B cell (primary cell): ENCODE results near the gene FBXW5. TPM values are rescaled to one million over a fixed set of nuclear protein-coding genes. Genes with fewer than 3 reads are reported as not detected.

Experiments used
- ATAC-seq: fragments of 200-7000 bp; cut with Tn5 transposase; one replicate; pipeline ENCODE4 v1.10.0; 2021; ENCODE audit warnings: low read depth, mild to moderate bottlenecking, moderate number of reproducible peaks, moderate library complexity
- CTCF ChIA-PET: fragments of 350-600 bp; sonication (Branson Sonifier 250); formaldehyde crosslinking; loops from one replicate; lab custom pipeline; 2021; ENCODE audit warnings: antibody characterized with exemption, inconsistent platforms; lab: Charles Lee
- POLR2A ChIA-PET: fragments of 350-600 bp; sonication (Branson Sonifier 250); formaldehyde crosslinking; loops from one replicate; lab custom pipeline; 2021; ENCODE audit warnings: antibody characterized with exemption; lab: Charles Lee
- DNase-seq: peaks from one replicate; pipeline ENCODE4 v3.0.0; 2013
- H2AFZ ChIP-seq: 2 replicates; pipeline ENCODE4 v1.6.1; 2012; ENCODE audit warnings: mild to moderate bottlenecking, low read depth, low read length; ENCODE audit not compliant: insufficient read depth, poor library complexity, severe bottlenecking
- H3K27ac ChIP-seq, 2 donors: 1 replicate in 1 of 2; 2 replicates in 1 of 2; pipeline ENCODE4 v1.5.1; 2012 to 2013; ENCODE audit warnings: low read length in 2 of 2, mild to moderate bottlenecking in 2 of 2, moderate library complexity in 1 of 2
- H3K27me3 ChIP-seq, 4 experiments: fragments of 200-600 bp in 1 of 4; sonication (generic) in 1 of 4; replicated peaks in 1 of 4; 1 replicate in 2 of 4; 2 replicates in 2 of 4; pipeline versions ENCODE4 v1.6.1 to v1.7.0; 2013 to 2016; ENCODE audit warnings: low read length in 3 of 4, mild to moderate bottlenecking in 2 of 4, mixed read lengths in 1 of 4, moderate library complexity in 1 of 4; ENCODE audit not compliant: insufficient read depth in 4 of 4, control insufficient read depth in 3 of 4; ENCODE audit errors: control extremely low read depth in 1 of 4
- H3K36me3 ChIP-seq, 2 experiments: replicated peaks in 1 of 2; 1 replicate in 1 of 2; 2 replicates in 1 of 2; pipeline versions ENCODE4 v1.6.1 to v1.7.1; 2013; ENCODE audit warnings: low read length in 1 of 2; ENCODE audit not compliant: insufficient read depth in 2 of 2, control insufficient read depth in 1 of 2; ENCODE audit errors: control extremely low read depth in 1 of 2, extremely low read depth in 1 of 2
- H3K4me1 ChIP-seq, 2 donors: fragments of 200-600 bp in 1 of 2; sonication (generic) in 1 of 2; 1 replicate in 1 of 2; 2 replicates in 1 of 2; pipeline versions ENCODE4 v1.5.1 to v1.6.1; 2013 to 2017; ENCODE audit warnings: low read length in 2 of 2; ENCODE audit not compliant: control insufficient read depth in 2 of 2, insufficient read depth in 2 of 2
- H3K4me2 ChIP-seq: replicated peaks from 2 replicates; pipeline ENCODE3; 2012; ENCODE audit warnings: mild to moderate bottlenecking, low read depth, low read length; ENCODE audit not compliant: poor library complexity, severe bottlenecking
- H3K4me3 ChIP-seq, 5 experiments: fragments of 200-600 bp in 1 of 5; sonication (generic) in 1 of 5; 1 replicate in 3 of 5; 2 replicates in 2 of 5; pipeline versions ENCODE4 v1.5.1 to v1.7.0; 2011 to 2016; ENCODE audit warnings: low read length in 4 of 5, mild to moderate bottlenecking in 4 of 5, low read depth in 2 of 5, control low read depth in 1 of 5, moderate library complexity in 1 of 5; ENCODE audit not compliant: insufficient read depth in 1 of 5; ENCODE audit errors: control extremely low read depth in 1 of 5, extremely low read depth in 1 of 5
- H3K79me2 ChIP-seq: fragments of 200-600 bp; sonication (generic); one replicate; pipeline ENCODE4 v1.6.0; 2016; ENCODE audit warnings: low read length; ENCODE audit not compliant: control insufficient read depth, insufficient read depth
- H3K9ac ChIP-seq: fragments of 200-600 bp; sonication (generic); 2 replicates; pipeline ENCODE4 v1.6.1; 2017; ENCODE audit warnings: mild to moderate bottlenecking, low read length, moderate library complexity
- H3K9me3 ChIP-seq, 3 donors: one replicate each; pipeline versions ENCODE4 v1.6.1 to v1.7.1; 2013; ENCODE audit warnings: low read length in 2 of 3; ENCODE audit not compliant: control insufficient read depth in 2 of 3, insufficient read depth in 1 of 3; ENCODE audit errors: control extremely low read depth in 1 of 3
- H4K20me1 ChIP-seq: 2 replicates; pipeline ENCODE4 v1.6.0; 2012; ENCODE audit warnings: mild to moderate bottlenecking, low read length; ENCODE audit not compliant: insufficient read depth, control insufficient read depth, poor library complexity, severe bottlenecking
- H3K27ac Mint-ChIP-seq: one replicate; pipeline ENCODE4 v1.8.0; 2021; ENCODE audit warnings: mixed read lengths
- H3K27me3 Mint-ChIP-seq: one replicate; pipeline ENCODE4 v1.8.0; 2021; ENCODE audit warnings: mixed read lengths
- H3K4me1 Mint-ChIP-seq: one replicate; pipeline ENCODE4 v1.8.0; 2021; ENCODE audit warnings: mixed read lengths
- H3K4me3 Mint-ChIP-seq: one replicate; pipeline ENCODE4 v1.8.0; 2021; ENCODE audit warnings: mixed read lengths
- H3K9me3 Mint-ChIP-seq: one replicate; pipeline ENCODE4 v1.8.0; 2022; ENCODE audit warnings: mixed read lengths; ENCODE audit not compliant: insufficient read depth
- EZH2 ChIP-seq: IDR thresholded peaks from 2 replicates; pipeline ENCODE4 v1.6.1; 2012; ENCODE audit warnings: borderline replicate concordance, low read depth, mild to moderate bottlenecking, moderate library complexity, low read length; ENCODE audit not compliant: insufficient read depth, poor library complexity, severe bottlenecking
- WGBS: methylation state at CpG from one replicate; pipeline ENCODE4 v1.1.5; 2013; ENCODE audit warnings: missing lambda C conversion rate; ENCODE audit not compliant: insufficient coverage; 5-methylcytosine and 5-hydroxymethylcytosine counted together
- intact Hi-C: fragments of 100-400 bp; cut with micrococcal nuclease; formaldehyde crosslinking; loops from one replicate; pipeline ENCODE4 v1.10.0; 2022
- polyA plus RNA-seq: library from polyadenylated mRNA; depleted of rRNA; stranded (reverse); fragments of >200 nt; gene quantifications from 2 replicates; pipeline ENCODE4 v1.2.3, GENCODE V29; 2012
- total RNA-seq, 2 donors: library from RNA; stranded (reverse); fragments of 120-200 nt in 1 of 2; gene quantifications; 1 replicate in 1 of 2; 2 replicates in 1 of 2; pipeline versions ENCODE4 v1.2.3 to v1.2.4, GENCODE V29; 2013 to 2022
- TF ChIP-seq, protein P1 (sequence below): fragments of 200-600 bp; IDR thresholded peaks from one replicate; pipeline ENCODE4 v1.8.0; 2022; ENCODE audit warnings: antibody characterized with exemption, mild to moderate bottlenecking

FBXW5 gene
- total and polyA plus RNA-seq, 2 donors (not counting 1 experiment from before 2014, with no cell fraction given): 99.6 to 195 TPM

DNA sequence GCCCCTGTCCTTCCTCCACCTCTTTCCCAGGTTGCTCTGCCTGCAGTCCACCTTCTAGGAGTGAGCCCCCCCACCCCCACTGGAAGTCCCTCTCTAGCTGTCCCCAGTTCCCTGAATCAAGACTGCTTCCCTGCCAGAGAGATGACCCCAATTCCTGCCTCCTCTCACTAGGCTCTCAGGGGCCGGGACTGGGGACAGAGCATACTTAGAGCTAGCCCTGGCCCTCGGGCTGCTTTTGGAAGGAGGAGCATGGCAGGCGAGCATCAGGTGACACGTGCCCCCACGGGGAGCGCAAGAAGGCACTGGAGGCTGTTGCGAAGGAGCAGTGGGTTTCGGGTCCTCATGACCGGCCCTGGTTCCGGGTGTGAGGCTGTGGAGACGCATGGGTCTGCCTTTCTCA is 48.5 kb downstream of the FBXW5 start:
- WGBS: 91% methylated on average over 11 of the region's 11 CpGs
- Histone ChIP-seq H3K9me3 (no peaks in the 10 kb centered on the region), H3K79me2 (peaks cover 94% of the 10 kb centered on the region), H3K27ac (no peak overlapping the region), H2AFZ (no peak overlapping the region), H4K20me1 (peaks cover 76% of the 10 kb centered on the region), H3K27me3 (no peaks in the 10 kb centered on the region), H3K4me1 (peaks cover under 1 to 28% of the 10 kb centered on the region in 2 donors), H3K36me3 (peaks cover 0 to 40% of the 10 kb centered on the region in 2 experiments), H3K9ac (no peak overlapping the region), H3K4me2 (no peak overlapping the region), H3K4me3 (no peak overlapping the region)
- Mint-ChIP-seq H3K9me3 (no peaks in the 10 kb centered on the region), H3K4me1 (peaks cover 37% of the 10 kb centered on the region), H3K27ac (no peak overlapping the region), H3K4me3 (no peak overlapping the region), H3K27me3 (no peaks in the 10 kb centered on the region)
- no peak for ATAC-seq
- POLR2A ChIA-PET: no interaction called here
- no peak for DNase-seq
- CTCF ChIA-PET: no interaction called here
- intact Hi-C loops: no loop called here
- no peak for TF ChIP-seq EZH2
- TF ChIP-seq, protein P1, sequence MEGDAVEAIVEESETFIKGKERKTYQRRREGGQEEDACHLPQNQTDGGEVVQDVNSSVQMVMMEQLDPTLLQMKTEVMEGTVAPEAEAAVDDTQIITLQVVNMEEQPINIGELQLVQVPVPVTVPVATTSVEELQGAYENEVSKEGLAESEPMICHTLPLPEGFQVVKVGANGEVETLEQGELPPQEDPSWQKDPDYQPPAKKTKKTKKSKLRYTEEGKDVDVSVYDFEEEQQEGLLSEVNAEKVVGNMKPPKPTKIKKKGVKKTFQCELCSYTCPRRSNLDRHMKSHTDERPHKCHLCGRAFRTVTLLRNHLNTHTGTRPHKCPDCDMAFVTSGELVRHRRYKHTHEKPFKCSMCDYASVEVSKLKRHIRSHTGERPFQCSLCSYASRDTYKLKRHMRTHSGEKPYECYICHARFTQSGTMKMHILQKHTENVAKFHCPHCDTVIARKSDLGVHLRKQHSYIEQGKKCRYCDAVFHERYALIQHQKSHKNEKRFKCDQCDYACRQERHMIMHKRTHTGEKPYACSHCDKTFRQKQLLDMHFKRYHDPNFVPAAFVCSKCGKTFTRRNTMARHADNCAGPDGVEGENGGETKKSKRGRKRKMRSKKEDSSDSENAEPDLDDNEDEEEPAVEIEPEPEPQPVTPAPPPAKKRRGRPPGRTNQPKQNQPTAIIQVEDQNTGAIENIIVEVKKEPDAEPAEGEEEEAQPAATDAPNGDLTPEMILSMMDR: no peak

DNA sequence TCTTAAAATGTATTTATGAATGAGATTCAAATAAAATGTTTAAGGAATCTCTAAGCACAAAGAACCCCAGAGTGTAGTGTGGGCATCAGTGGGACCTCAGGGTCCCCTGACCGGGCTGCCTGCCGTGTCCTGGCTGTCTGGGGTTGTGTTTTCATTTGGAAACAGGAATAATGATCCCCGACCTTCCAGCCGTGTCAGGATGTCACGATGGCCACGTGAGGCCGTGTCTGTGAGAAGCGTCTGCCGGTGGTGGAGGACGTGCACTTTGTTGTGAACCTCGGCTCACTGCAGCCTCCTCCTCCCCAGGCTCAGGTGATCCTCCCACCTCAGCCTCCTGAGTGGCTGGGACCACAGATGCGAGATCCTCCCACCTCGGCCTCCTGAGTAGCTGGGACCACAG is 53.9 kb downstream of the FBXW5 start:
- Mint-ChIP-seq H3K9me3 (no peaks in the 10 kb centered on the region), H3K27ac (no peak overlapping the region), H3K4me3 (no peak overlapping the region), H3K4me1 (peaks cover 36% of the 10 kb centered on the region), H3K27me3 (no peaks in the 10 kb centered on the region)
- intact Hi-C loops: no loop called here
- POLR2A ChIA-PET: interaction anchor here (0.5 to 1.0 kb wide), 2 partner anchors 12 to 48 kb away, joined by 3 to 7 read pairs; partner anchors contain the start of gene AJM1
- Histone ChIP-seq H2AFZ (no peak overlapping the region), H3K36me3 (peaks cover 0 to 19% of the 10 kb centered on the region in 2 experiments), H3K27ac (no peak overlapping the region), H3K9ac (no peak overlapping the region), H3K9me3 (no peaks in the 10 kb centered on the region), H3K27me3 (no peaks in the 10 kb centered on the region), H3K4me3 (no peak overlapping the region), H3K79me2 (peaks cover 95% of the 10 kb centered on the region), H3K4me1 (peaks cover 6 to 16% of the 10 kb centered on the region in 2 donors), H4K20me1 (peaks cover 76% of the 10 kb centered on the region), H3K4me2 (no peak overlapping the region)
- 99% methylated on average over 10 of the region's 13 CpGs for WGBS
- DNase-seq (no peak), ATAC-seq (no peak)
- no peak for TF ChIP-seq EZH2
- TF ChIP-seq, protein P1: no peak
- CTCF ChIA-PET: interaction anchor here (1.2 to 1.5 kb wide), 2 partner anchors 48 to 141 kb away, joined by 4 read pairs; partner anchors contain the start of genes AJM1 and FUT7

Other genes starting within 250 kb of the FBXW5 start
Only the 30 nearest of the 32 such genes appear.
- gene DIPK1B, start 232.2 kb downstream of the FBXW5 start, total RNA-seq: 9.2 and 9.6 TPM in 2 replicates
- gene DIPK1B, start 232.2 kb downstream of the FBXW5 start, polyA plus RNA-seq: 9.6 and 49.8 TPM in 2 replicates
- gene LCN10, start 201.8 kb downstream of the FBXW5 start, total RNA-seq: 70.7 and 76.3 TPM in 2 replicates
- gene LCN10, start 201.8 kb downstream of the FBXW5 start, polyA plus RNA-seq: 85.1 and 93.0 TPM in 2 replicates
- gene LCN6, start 196.2 kb downstream of the FBXW5 start, total RNA-seq: not detected in 2 replicates
- 0.18 and 0.52 TPM in 2 replicates for gene LCN6, start 196.2 kb downstream of the FBXW5 start, polyA plus RNA-seq
- 59.7 and 60.9 TPM in 2 replicates for gene LCN8, start 186.5 kb downstream of the FBXW5 start, total RNA-seq
- 2.8 and 4.1 TPM in 2 replicates for gene LCN8, start 186.5 kb downstream of the FBXW5 start, polyA plus RNA-seq
- not detected in 2 replicates for gene LCN15, start 180.2 kb downstream of the FBXW5 start, total RNA-seq
- not detected in 2 replicates for gene LCN15, start 180.2 kb downstream of the FBXW5 start, polyA plus RNA-seq
- 35.7 and 39.1 TPM in 2 replicates for gene TMEM141, start 153.4 kb downstream of the FBXW5 start, total RNA-seq
- gene TMEM141, start 153.4 kb downstream of the FBXW5 start, polyA plus RNA-seq: 32.4 and 60.8 TPM in 2 replicates
- 1.0 and 1.8 TPM in 2 replicates for gene CCDC183, start 148.4 kb downstream of the FBXW5 start, total RNA-seq
- gene CCDC183, start 148.4 kb downstream of the FBXW5 start, polyA plus RNA-seq: 4.0 and 4.9 TPM in 2 replicates
- 70.5 and 72.3 TPM in 2 replicates for gene RABL6, start 136.8 kb downstream of the FBXW5 start, total RNA-seq
- 32.2 and 33.6 TPM in 2 replicates for gene RABL6, start 136.8 kb downstream of the FBXW5 start, polyA plus RNA-seq
- gene AJM1, start 102.3 kb downstream of the FBXW5 start, total RNA-seq: 2.3 and 2.9 TPM in 2 replicates
- 1.2 and 1.7 TPM in 2 replicates for gene AJM1, start 102.3 kb downstream of the FBXW5 start, polyA plus RNA-seq
- 33.1 and 36.5 TPM in 2 replicates for gene PHPT1, start 95.3 kb downstream of the FBXW5 start, total RNA-seq
- 21.9 and 37.2 TPM in 2 replicates for gene PHPT1, start 95.3 kb downstream of the FBXW5 start, polyA plus RNA-seq
- gene MAMDC4, start 92.4 kb downstream of the FBXW5 start, total RNA-seq: 5.4 and 7.6 TPM in 2 replicates
- gene MAMDC4, start 92.4 kb downstream of the FBXW5 start, polyA plus RNA-seq: 5.3 and 6.8 TPM in 2 replicates
- gene EDF1, start 78.4 kb downstream of the FBXW5 start, total RNA-seq: 259 and 261 TPM in 2 replicates
- gene EDF1, start 78.4 kb downstream of the FBXW5 start, polyA plus RNA-seq: 317 and 360 TPM in 2 replicates
- 54.5 and 55.4 TPM in 2 replicates for gene TRAF2, start 58.2 kb downstream of the FBXW5 start, total RNA-seq
- gene TRAF2, start 58.2 kb downstream of the FBXW5 start, polyA plus RNA-seq: 25.5 and 35.5 TPM in 2 replicates
- gene C8G, start 505 bp upstream of the FBXW5 start, total RNA-seq: 1.7 and 2.8 TPM in 2 replicates
- gene C8G, start 505 bp upstream of the FBXW5 start, polyA plus RNA-seq: 0.65 and 2.8 TPM in 2 replicates
- gene LCN12, start 7.5 kb upstream of the FBXW5 start, total RNA-seq: 1.9 and 2.6 TPM in 2 replicates
- gene LCN12, start 7.5 kb upstream of the FBXW5 start, polyA plus RNA-seq: 1.5 and 2.4 TPM in 2 replicates
- gene PTGDS, start 32.8 kb upstream of the FBXW5 start, total RNA-seq: not detected in 2 replicates
- gene PTGDS, start 32.8 kb upstream of the FBXW5 start, polyA plus RNA-seq: 0.13 and 0.25 TPM in 2 replicates
- not detected in 2 replicates for gene LCNL1, start 38.3 kb upstream of the FBXW5 start, total RNA-seq
- 0.06 TPM in 1 of 2 replicates, not detected in the other for gene LCNL1, start 38.3 kb upstream of the FBXW5 start, polyA plus RNA-seq
- gene PAXX, start 47.7 kb upstream of the FBXW5 start, total RNA-seq: 73.0 and 74.8 TPM in 2 replicates
- gene PAXX, start 47.7 kb upstream of the FBXW5 start, polyA plus RNA-seq: 126 and 167 TPM in 2 replicates
- 1.1 TPM in 2 replicates for gene CLIC3, start 51.8 kb upstream of the FBXW5 start, total RNA-seq
- 1.9 and 2.1 TPM in 2 replicates for gene CLIC3, start 51.8 kb upstream of the FBXW5 start, polyA plus RNA-seq
- 29.1 and 30.7 TPM in 2 replicates for gene ABCA2, start 83.5 kb upstream of the FBXW5 start, total RNA-seq
- 61.1 and 63.1 TPM in 2 replicates for gene ABCA2, start 83.5 kb upstream of the FBXW5 start, polyA plus RNA-seq
- 7.0 and 8.2 TPM in 2 replicates for gene FUT7, start 87.3 kb upstream of the FBXW5 start, total RNA-seq
- 2.6 and 7.3 TPM in 2 replicates for gene FUT7, start 87.3 kb upstream of the FBXW5 start, polyA plus RNA-seq
- 0.17 and 0.39 TPM in 2 replicates for gene NPDC1, start 101.4 kb upstream of the FBXW5 start, total RNA-seq
- 0.19 and 3.0 TPM in 2 replicates for gene NPDC1, start 101.4 kb upstream of the FBXW5 start, polyA plus RNA-seq
- gene ENTPD2, start 109.3 kb upstream of the FBXW5 start, total RNA-seq: not detected in 2 replicates
- gene ENTPD2, start 109.3 kb upstream of the FBXW5 start, polyA plus RNA-seq: not detected in 2 replicates
- 0.39 and 0.73 TPM in 2 replicates for gene SAPCD2, start 125.8 kb upstream of the FBXW5 start, total RNA-seq
- gene SAPCD2, start 125.8 kb upstream of the FBXW5 start, polyA plus RNA-seq: 0.45 and 0.69 TPM in 2 replicates
- 47.6 and 55.8 TPM in 2 replicates for gene UAP1L1, start 132.8 kb upstream of the FBXW5 start, total RNA-seq
- 29.1 and 38.1 TPM in 2 replicates for gene UAP1L1, start 132.8 kb upstream of the FBXW5 start, polyA plus RNA-seq
- 68.4 and 80.9 TPM in 2 replicates for gene MAN1B1, start 142.2 kb upstream of the FBXW5 start, total RNA-seq
- gene MAN1B1, start 142.2 kb upstream of the FBXW5 start, polyA plus RNA-seq: 47.0 and 53.1 TPM in 2 replicates
- 324 and 335 TPM in 2 replicates for gene DPP7, start 170.0 kb upstream of the FBXW5 start, total RNA-seq
- gene DPP7, start 170.0 kb upstream of the FBXW5 start, polyA plus RNA-seq: 506 and 546 TPM in 2 replicates
- not detected in 2 replicates for gene GRIN1, start 194.4 kb upstream of the FBXW5 start, total RNA-seq
- gene GRIN1, start 194.4 kb upstream of the FBXW5 start, polyA plus RNA-seq: 0.04 TPM in 1 of 2 replicates, not detected in the other
- gene LRRC26, start 225.3 kb upstream of the FBXW5 start, total RNA-seq: not detected in 2 replicates
- gene LRRC26, start 225.3 kb upstream of the FBXW5 start, polyA plus RNA-seq: not detected in 2 replicates
- gene TMEM210, start 227.3 kb upstream of the FBXW5 start, total RNA-seq: not detected in 2 replicates
- gene TMEM210, start 227.3 kb upstream of the FBXW5 start, polyA plus RNA-seq: not detected in 2 replicates